ENCODE data around the gene SLC35E3.

The SLC35E3 gene
- 3.0 to 18.1 reads per million in 2 experiments for total RNA-seq

DNA sequence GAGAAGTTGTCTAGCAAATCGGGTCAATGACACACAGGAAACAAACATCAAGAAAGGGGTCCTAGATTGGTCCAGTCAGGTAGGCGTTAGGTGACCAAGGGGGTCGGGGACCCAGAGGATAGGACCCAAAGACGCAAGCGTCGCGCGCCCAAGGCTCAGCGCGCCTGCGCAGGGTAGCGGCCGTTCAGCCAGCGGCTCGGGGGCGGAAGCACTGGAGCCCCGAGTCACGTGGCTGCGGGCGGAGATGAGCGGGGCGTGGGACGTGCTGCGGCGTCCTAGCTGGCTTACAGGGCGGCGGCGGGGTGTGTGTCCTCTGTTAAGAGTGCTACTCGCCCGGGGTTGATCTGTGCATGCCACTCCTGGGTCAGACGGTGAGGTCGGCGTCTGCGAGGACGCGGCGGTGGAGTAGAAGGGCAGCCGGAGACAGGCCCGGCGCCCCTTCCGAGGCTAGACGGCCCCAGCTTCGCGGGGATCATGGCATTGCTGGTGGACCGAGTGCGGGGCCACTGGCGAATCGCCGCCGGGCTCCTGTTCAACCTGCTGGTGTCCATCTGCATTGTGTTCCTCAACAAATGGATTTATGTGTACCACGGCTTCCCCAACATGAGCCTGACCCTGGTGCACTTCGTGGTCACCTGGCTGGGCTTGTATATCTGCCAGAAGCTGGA, at the start of gene SLC35E3:
SLC35E3 (plus strand) TSS at position 273 of the 668 bp plus-strand sequence; CDS start at position 475, 202 bp downstream.
- peak; percentile 82 for DNase-seq (ENCODE audit: low read depth)

DNA sequence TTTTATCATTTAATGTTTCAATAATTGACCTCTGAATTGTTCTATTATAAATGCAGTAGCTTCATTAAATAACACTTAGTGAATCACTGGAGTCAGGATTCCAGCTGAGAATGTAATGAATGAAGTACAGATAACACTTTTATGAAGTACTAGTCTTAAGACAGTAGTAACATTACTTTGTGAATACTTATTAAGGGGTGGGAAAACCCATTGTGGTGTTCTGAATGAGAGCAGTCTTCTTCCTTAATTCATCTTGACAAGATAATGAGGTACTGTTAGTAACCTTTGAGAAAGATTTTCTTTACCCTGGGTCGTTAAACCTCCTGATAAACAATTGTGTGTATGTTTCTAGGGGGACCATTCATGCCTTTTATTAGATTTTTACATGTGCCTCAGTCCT, 46.5 kb upstream of the SLC35E3 start:
- DNase-seq (ENCODE audit: low read depth), result no peak

DNA sequence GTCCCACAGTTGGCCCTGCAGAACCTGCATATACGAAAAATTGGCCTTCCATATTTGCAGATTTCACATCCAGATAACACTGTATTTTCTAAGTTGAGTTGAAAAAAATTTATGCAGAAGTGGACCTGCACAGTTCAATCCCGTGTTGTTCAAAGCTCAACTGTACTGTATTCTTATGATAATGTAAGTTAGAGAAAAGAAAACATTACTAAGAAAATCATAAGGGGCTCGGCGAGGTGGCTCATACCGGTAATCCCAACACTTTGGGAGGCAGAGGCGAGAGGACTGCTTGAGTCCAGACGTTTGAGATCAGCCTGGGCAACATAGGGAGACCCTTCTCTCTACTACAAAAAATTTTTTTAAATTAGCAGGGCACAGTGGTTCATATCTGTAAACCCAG, 18.2 kb upstream of the SLC35E3 start:
- DNase-seq (ENCODE audit: low read depth), result no peak

DNA sequence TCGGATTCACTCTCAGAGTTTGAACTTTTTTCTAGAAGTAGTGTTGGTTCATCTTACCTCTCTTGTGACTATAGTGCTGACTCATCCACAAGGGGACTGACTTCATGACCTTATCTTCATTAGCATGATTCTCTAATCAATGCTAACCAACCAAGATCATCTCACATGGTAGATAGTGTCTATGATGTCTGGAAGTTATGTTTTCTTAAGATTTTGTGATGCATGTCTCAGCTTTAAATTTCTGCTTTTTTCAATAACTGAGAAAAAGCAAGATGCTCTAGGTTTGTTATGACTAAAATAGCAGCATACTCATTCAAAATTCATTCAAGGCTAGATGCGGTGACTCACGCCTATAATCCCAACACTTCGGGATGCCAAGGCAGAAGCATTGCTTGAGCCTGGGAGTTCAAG, 12.3 kb upstream of the SLC35E3 start:
- DNase-seq (ENCODE audit: low read depth), result no peak

DNA sequence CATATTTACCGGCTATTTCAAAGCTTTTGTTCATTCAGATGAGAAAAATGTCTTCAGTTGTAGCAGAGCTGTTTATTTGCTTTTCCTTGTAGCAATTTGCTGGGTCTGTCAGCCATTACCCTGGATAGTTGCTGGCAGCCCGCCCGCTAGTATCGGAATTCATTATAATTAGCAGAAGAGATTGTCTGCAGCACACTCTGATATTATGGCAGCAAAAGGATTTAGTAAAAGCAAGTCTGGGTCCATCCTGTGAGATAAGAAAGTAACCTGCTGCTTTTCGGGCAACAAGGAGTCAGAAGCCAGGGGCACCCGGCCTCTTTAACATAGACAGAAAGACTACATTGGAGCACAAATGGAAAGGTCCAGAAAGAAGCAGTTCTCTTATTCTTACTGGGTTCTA, 6.1 kb upstream of the SLC35E3 start:
- DNase-seq (ENCODE audit: low read depth), result no peak

DNA sequence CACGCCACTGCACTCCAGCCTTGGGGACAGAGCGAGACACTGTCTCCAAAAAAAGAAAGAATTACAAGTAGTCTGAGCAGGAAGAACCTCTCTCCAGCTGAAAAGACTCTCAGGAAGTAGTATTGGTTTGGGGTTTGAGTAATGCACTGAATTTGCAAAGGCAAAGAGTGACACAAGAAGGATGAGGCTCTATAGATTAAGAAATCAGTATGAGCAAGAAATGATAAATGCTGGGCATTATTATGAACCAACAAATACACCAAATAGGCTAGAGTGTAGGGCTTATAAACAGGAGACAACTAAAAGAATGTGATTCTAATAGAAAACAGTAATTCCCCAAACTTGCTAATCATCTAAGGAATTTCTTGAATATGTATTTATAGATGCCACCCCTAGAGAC, 2.6 kb upstream of the SLC35E3 start:
- DNase-seq (ENCODE audit: low read depth), result no peak

DNA sequence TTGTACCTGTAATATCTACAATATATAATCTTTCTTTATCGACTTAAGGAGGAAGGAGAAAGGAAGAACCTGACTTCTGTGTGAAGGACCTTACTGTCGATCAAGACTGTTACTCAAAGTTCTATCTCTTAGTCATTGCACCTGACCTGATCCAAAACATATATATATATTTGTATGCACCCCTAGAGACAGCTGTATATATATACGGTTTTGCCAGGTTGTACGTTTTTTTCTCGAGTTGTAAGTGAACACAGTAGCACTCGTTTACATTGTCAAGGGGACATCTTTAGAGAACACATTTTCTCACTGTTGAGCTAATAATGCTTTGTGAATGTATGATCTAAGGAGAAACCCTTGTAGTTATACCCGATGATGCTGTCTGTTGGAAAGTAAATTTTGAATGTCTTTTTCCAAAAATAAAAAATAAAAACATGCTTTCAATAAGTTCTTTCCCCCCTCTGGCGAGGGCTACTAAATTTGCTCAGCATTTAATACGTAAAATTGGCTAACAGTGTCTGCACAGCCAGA, 536 bp upstream of the SLC35E3 start:
- DNase-seq (ENCODE audit: low read depth), result no peak

DNA sequence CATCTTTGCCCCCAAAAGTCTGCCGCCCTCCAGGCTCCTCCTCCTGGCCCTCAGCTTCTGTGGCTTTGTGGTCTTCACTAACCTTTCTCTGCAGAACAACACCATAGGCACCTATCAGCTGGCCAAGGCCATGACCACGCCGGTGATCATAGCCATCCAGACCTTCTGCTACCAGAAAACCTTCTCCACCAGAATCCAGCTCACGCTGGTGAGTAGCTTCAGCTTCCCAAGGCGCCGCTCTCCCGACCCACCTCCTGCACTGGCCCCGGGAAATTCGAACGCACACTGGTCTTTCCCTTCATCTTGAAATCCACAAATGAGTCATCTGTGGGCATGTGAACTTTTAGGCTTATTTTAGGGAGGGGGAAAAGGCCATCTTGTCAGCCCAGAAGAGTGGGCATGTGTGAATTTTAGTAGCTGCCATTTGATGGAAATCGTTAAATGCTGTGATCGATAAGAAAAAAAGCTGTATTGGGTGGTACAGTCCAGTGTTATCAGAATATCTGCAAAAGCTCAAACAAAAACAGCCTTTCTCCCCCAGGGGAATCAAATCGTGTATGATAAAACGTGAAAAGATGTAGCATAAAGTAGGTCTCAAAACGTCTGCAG, 700 bp downstream of the SLC35E3 start:
- DNase-seq (ENCODE audit: low read depth), result peak; percentile 8

DNA sequence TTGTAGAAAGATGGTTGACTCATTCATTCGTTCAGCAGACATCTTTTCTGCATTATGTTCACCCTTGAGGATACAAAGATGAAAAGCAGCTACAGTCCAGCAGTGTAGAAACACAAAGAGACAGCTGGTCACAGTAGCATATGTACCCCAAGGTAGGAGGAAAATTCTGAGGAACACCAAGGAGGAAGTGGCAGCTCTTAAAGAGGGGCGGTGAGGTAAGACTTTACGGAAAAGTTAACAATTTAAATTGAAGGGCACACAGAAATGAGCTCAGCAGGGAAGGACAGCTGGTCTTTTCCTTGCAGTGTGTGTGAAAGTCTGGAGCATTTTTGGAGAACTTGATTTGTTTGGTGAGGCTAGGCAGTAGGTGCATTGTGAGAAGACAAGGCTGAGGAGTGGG, 3.5 kb downstream of the SLC35E3 start:
- DNase-seq (ENCODE audit: low read depth), result no peak

DNA sequence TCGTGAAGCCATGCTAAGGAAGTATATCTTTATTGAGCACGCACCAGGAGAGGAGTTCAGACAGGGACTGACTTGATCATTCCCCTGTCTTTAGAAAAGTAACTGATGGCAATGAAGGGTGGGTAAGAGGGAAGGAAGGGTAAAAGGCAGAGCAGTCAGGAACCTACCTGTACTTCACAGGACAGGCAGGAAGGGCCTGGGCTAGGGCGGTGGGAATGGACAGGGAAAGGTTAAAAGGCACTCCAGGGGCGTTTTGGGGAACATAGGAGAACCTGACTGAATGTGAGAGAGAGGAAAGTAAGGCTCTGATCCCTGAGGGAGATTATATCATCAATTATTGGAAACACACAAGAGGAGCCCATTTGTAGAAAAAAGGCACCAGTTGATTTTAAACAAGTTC, 3.9 kb downstream of the SLC35E3 start:
- DNase-seq (ENCODE audit: low read depth), result no peak

DNA sequence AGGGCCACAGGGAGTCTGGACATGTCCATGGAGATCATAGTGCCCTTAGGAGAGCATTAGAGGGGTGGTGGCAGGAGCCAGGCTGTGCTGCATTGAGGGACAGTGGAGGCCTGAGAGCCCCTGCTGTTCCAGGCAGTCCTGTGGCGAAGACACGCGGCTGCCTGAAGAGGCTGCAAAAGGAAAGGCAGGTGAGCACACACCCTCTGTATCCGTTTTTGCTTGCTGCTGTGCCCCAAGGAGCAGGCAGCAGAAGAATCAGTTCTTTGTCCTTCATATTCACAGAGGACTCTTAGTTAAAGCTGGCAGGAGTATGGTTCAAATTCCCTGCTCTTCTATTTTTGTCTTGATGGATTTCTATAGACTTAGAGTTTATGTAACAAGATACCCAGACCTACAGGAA, 4.5 kb downstream of the SLC35E3 start:
- DNase-seq (ENCODE audit: low read depth), result no peak

DNA sequence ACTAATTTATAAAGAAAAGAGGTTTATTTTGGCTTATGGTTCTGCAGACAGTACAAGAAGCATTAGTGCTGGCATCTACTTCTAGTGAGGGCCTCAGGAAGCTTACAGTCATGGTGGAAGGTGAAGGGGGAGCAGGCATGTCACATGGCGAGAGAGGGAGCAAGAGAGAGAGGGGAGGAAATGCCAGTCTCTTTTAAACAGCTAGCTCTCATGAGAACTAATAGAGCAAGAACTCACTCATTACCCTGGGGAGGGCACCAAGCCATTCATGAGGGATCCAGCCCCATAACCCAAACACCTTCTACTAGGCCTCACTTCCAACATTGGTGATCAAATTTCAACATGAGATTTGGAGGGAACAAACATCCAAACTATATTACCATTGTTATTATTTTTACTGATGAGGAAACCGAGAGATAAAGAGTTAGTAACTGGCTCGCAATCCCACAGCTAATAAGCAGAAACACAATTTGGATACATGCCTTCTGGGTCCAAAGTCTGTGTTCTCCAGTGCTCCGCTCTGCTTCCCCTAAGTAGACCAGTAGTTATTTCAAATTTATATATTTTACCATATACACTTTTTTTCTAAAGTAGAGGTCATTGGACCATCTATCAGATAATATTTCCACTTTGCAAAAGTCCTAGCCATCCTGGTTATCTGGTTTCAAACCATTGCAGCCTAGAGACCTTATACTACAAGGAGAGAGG, 9.7 kb downstream of the SLC35E3 start:
- no peak for DNase-seq (ENCODE audit: low read depth)

DNA sequence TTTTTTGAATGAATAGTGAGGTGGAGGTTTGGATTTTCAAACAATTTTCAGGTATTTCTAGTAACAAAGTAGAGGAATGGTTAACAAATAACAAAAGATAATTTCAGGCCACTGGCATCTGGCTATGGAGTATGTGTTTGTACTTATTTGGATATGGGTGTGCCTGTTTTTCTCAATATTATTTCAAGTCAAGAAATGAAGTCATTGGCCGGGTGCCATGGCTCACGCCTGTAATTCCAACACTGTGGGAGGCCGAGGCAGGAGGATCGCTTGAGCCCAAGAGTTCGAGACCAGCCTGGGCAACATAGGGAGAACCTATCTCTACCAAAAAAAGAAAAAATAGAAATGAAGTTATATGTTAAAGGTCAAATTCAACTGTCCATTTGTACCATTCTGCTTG, 13.9 kb downstream of the SLC35E3 start:
- DNase-seq (ENCODE audit: low read depth), result no peak

DNA sequence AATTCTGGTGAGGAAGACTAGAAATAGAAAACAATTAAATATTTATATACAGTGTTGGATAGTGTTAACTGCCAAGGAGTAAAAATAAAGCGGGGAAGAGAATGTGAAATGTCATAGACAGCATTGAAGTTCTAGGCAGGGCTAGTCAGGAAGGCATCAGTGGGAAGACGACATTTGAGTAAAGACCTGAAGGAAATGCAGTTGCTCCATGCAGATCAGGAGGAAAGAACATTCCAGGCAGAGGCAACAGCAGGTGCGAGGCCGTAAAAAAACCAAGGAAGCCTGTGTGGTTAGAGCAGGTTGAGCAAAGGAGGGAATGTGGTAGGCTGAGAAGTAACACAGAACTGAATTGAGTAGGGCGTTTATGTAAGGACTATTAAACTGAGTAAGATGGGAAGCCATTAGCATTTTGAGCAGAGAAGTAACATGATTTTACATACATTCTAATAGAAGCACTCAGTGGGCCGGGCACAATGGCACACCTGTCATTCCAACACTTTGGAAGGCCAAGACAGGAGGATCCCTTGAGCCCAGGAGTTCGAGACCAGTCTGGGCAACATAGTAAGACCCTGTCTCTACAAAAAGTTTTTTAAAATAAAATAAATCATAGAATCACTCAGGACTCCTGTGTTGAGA, 14.9 kb downstream of the SLC35E3 start:
- no peak for DNase-seq (ENCODE audit: low read depth)

DNA sequence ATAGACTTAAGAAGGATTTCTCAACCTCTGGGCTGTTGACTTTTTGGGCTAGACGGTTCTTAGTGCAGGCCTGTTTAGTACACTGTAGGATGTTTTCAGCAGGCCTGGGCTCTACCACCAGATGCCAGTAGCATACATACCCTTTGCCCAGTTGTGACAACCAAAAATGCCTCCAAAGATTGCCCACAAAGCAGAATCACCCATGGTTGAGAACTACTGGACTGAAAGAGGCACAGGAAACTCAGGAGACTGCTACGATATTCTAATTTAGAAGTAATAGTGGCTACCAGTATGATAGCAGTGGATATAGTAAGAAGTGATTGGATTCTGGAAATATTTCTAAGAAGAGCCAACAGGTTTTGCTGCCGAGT, 15.5 kb downstream of the SLC35E3 start:
- no peak for DNase-seq (ENCODE audit: low read depth)

DNA sequence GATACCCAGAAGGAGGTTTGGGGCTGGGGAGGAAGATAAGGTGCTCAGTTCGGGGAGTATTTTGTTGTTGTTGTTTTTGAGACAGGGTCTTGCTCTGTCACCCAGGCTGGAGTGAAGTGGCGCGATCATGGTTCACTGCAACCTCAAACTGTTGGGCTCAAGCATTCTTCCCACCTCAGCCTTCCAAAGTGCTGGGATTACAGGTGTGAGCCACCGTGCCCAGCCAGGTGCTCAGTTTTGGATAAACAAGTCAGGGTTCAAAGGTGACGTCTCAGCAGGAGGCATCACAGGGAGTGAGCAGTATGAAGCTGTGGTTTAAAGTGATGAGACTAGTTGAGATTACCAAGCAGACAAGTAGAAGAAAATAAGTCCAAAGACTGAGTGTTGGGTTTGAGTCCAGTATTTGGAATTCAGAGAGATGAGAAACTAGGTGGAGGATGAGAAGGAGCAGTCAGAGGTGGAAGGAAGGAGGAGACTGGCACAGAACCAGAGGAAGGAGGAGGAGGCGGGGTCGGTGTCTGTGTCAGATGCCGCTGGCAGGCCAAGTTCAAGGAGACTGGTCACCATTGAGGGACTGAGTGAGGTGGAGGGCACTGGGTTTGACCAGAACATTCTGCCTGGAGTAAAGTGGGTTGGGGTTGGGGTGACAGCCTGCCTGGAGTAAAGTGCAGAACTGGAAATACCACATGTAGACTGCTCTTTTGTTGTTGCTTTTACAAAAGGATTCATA, 16.1 kb downstream of the SLC35E3 start:
- no peak for DNase-seq (ENCODE audit: low read depth)

DNA sequence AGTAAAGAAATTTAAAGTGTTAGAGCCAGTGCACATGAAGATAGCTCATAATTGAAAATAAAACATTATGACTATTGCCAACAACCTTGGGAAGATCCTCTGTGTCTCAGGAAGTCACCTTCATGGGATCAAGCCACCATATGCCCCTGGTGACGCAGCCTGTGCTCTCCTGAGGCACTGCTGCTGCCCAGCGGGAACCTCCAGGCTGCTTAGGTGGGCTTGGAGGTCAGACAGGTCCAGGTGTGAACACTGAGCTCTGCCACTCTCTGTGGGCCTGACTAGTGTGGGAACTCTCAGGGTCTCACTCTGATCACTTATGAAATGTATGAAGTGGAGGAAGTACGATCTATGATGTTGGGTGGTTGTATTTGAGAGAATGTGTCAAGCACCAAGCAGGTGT, 16.7 kb downstream of the SLC35E3 start:
- no peak for DNase-seq (ENCODE audit: low read depth)

DNA sequence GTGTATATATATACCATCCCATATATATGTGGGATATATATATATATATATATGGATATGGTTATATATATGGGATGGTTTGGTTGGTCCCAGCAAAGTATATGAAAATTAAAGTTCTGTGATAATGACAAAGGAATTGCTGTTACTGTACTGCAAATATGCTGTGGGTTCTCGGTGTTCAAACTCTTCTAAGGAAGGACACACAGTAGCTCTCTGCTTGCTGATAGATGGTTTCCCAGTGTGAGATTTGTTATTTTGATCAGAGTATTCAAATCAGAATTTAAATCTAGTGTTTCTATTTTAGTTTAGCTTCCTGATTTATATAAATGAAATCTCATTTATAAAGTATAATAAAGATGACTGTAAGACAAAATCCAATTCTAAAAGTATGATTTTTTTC, 19.7 kb downstream of the SLC35E3 start:
- DNase-seq (ENCODE audit: low read depth), result no peak

DNA sequence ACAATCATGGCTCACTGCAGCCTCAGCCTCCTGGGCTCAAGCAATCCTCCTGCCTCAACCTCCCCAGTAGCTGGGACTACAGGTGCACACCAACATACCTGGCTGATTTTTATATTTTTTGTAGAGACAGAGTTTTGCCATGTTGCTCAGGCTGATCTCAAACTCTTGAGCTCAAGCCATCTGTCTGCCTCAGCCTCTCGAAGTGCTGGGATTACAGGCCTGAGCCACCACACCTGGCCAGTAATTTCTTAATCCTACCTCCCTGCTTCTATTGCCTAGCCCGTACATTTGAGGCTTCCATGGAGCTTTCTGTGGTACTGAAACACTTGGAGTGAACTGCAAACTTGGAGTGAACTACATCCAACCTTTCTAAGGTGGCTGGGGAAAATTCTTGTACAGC, 20.7 kb downstream of the SLC35E3 start:
- no peak for DNase-seq (ENCODE audit: low read depth)

DNA sequence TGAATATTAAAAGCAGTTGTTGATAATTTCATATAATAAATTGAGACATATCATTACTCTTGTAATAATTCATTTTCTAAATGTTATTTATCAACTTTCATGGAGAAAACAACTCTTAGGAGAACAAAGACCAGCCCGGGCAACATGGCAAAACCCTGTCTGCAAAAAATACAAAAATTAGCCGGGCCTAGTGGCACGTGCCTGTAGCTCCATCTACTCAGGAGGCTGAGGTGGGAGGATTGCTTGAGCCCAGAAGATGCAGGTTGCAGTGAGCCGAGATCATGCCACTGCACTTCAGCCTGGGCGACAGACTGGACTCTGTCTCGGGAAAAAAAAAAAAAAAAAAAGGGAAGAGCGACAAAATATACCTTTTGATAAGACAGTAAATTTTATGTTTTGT, 21.2 kb downstream of the SLC35E3 start:
- DNase-seq (ENCODE audit: low read depth), result no peak

DNA sequence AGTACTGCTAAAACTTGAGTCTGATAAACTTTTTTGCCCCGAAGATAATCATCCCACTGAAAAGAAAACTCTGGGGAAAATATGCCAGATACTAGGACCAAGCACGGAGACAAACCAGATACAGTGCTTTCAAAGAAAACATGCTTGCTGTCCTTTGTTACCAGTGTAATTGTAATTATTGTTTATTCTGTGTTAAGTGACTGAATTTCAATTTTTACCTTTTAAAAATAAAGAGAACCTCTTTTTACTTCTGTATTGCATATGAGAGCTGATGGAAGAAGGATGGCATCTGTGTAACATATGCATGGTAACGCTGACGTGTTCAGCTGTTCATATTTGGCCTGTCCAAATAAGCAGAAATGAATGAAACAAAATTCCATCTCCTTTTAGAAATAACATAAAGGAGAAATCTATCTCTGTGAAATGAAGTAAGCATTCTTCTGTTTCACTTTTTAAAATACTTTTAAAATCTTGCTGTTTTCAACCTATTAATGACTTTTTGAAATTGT, 22.5 kb downstream of the SLC35E3 start:
- no peak for DNase-seq (ENCODE audit: low read depth)

DNA sequence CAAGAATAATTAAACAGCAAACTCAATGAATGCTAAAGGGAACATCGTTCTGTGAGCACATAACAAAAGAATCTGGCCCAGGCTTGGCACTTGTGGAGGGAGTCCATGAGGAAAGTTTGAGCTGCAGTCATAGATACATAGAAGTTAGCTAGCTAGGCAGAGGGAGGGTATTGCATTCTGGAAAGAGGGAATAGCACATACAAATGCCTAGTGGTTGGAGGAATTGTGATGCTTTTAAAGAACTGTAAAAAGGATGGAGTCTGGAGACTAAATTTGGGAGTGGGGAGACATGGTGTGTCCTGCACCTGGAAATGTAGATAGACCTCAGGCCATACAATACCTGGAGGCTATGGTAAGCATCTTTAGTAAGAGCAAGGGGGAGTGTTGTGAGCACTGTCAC, 24.0 kb downstream of the SLC35E3 start:
- DNase-seq (ENCODE audit: low read depth), result no peak
